ENCODE measurements around the gene ULBP2.
"Not testable (repeated sequence)": the region's sequence is repeated elsewhere in the genome, so short reads cannot be mapped to it uniquely, and the experiment has no call there.

Gene ULBP2

DNA sequence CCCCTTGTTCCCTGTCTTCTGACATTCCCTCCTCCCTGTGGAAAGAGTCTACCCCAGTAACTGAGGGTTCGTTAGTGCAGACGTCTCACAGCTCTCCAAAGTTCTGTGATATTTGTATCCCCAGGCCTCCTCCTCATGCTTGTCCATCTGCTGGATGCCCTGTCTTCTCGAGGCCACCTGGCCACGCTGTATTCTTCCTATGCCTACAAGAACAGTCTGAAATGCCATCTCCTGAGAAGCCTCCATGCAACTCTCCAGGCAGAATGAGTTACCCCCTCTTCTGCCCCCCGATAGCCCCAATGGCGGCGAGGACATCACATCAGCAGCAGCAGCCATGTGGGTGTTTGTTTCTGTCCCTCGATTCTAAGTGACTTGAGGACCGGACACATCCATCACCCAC, 9.3 kb downstream of the ULBP2 start:
- no peak for DNase-seq (ENCODE audit: low read depth)

DNA sequence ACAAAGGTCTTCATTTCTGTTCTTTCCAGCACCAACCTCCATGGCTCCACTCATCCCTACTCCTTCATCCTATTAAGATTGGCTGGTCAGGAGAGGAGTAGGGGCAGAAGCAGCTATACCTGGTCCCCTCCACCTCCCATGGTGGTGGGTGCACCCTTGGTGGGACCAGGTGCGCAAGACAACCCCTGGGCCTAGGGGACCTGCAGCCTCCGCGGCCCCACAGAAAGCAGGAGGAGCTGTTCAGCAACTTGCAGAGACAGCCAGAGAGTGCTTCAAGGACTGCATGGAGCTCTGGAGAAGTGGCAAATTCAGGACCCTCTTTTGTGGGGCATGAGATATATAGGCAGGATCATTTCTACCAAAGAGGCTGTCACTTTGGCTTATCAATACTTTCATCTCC, 9.8 kb downstream of the ULBP2 start:
- DNase-seq (ENCODE audit: low read depth), result no peak

GRCh38 chr6:149953390-149953789, 11.6 kb downstream of the ULBP2 start:
- not testable (repeated sequence) for DNase-seq (ENCODE audit: low read depth)

GRCh38 chr6:149953934-149954327, 12.1 kb downstream of the ULBP2 start:
- not testable (repeated sequence) for DNase-seq (ENCODE audit: low read depth)

- not testable (repeated sequence) for DNase-seq (ENCODE audit: low read depth)
Observed at GRCh38 chr6:149954328-149954983, 12.6 kb downstream of the ULBP2 start.

GRCh38 chr6:149954984-149955653, 13.3 kb downstream of the ULBP2 start:
- not testable (repeated sequence) for DNase-seq (ENCODE audit: low read depth)

DNA sequence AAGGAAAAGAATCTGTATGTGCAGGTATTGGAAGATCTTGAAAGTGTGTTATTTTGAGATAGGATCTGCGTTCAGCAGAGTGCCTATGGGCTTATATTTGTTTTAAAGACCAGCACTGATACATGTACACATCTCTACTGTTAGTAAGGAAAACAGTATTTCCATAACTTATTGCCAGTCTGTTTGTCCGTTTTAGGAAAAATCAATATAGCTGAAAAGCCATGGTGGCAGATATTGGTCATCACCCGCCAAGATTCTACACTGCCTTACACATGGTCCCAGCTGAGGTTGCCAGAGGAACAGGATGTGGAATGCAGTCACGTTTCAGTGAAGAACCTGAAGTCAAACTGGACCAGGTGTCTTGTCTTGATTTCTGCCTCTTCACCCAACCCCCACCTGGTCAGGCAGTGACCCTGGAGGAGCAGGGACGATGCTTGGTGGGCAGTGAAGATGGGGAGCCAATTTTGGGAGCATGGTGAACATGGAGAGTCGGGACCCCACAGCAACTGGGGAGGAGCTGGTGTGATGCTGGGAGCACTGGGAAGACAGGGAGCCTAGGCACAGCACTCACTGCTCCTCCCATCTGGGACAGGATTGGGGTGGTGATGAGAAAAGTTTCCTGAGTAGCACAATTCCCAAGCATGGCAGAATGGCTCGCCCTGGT, 14.0 kb downstream of the ULBP2 start:
- DNase-seq (ENCODE audit: low read depth), result not testable (repeated sequence)

- DNase-seq (ENCODE audit: low read depth), result not testable (repeated sequence)
Observed at GRCh38 chr6:149958124-149958523, 16.3 kb downstream of the ULBP2 start.

- not testable (repeated sequence) for DNase-seq (ENCODE audit: low read depth)
Observed at GRCh38 chr6:149959806-149960205, 18.0 kb downstream of the ULBP2 start.

GRCh38 chr6:149960488-149960887, 18.7 kb downstream of the ULBP2 start:
- no peak for DNase-seq (ENCODE audit: low read depth)

DNA sequence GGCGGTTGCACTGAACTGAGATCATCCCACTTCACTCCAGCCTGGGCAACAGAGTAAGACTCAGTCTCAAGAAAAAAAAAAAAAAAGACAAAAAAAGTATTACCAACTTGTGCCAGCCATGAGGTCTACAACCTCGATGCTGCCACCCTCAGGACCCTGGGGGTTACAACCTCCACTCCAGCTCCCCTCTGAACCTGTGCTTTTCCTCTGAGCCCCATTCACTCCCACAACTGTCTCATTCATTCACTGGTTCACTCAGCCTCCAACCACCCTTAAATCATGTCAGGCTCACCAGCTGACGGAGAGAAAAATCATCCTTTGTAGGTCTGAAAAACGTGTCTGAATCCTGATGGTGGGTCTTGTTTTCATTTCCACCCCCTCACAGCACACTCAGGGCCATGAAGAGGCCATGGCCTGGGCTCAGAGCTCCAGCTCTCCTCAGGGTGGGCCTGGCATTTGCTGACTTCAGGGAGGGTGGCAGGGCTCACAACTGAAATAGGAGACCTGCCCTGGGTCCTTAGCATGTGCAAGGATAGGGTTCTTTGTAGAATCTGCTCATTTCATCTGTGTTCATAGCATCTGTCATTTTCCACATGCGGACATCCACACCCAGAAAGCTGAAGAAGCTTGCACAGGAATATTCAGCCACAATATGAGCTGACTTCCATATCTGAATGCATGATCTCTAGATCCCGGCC, 20.1 kb downstream of the ULBP2 start:
- DNase-seq (ENCODE audit: low read depth), result peak; percentile 8

DNA sequence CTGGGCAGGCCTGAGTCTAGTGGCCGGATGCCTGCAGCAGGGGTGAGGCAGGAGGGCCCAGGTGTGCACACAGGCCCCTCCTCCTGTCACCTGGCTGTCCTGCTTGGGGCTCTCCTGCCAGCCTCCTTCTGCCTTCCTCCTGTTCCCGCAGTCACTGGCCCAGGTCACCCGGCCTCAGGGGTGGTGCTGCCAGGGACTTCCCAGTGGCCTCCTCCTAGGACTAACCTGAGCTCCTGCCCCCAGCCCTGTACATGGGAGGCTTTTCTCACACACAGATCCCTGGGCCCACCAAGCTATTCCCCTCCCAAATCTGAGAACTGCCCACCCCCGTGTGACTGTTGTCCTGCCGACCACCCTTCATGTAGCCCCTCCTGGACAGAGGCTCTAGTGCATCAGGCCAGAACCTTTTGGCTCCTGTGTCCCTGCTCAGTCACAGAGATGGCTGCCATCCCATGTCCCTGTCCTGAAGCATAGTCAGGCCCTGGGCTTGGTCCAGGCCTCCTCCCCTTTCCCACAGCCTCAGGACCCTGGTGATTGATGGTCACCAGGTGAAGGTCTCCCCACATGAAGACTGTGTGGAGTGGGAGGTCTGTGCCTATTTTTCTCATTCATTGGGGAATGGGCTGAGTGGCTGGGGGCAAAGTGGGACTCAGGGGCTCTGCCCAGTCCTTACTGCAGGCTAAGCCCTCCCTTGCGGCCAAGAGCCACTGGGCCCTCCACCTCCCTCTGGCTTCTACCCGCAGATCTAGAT, 20.8 kb downstream of the ULBP2 start:
- DNase-seq (ENCODE audit: low read depth), result no peak

- peak; percentile 29 for DNase-seq (ENCODE audit: low read depth)
Observed at GRCh38 chr6:149963212-149963461, 21.3 kb downstream of the ULBP2 start.

DNA sequence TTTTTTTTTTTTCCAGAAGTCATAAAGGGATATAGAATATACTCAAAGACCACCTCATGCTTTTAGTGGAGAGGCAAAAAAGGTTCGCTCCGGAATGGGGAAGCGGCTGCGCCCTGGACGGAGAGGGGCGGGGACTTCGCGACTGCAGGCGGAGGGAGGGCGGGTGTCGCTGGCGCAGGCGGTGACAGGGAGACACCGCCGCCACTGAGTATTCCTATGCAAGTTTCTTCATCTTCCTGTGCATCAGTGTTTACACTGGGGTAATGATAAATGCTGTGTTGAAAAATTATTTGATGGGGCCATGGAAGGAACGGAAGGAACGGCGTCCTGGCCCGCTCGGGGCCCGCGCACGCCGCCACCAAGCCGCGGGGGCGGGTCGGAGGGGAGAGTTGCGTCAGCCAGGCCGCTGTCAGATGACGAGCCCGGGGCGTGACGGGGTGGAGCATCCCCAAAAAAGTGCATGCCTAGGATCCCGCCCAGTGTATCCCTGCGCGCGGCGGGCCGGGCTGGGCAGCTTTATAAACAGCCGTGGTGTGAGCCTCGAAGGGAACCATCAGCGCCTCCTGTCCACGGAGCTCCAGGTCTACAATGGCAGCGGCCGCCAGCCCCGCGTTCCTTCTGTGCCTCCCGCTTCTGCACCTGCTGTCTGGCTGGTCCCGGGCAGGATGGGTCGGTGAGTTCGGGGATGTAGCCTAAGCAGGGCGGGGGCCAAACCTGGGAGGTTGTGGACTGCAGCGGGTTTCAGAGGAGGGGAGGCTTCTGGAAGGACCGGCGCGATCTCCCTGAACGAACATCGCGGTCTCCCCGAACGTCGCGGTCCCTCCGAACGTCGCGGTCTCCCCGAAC, 21.9 kb downstream of the ULBP2 start, which contains the start of gene ULBP1:
Gene ULBP1, plus strand, starts transcription at position 482 of the 846 bp plus-strand sequence. Its CDS starts 107 bp downstream, at position 589.
- DNase-seq (ENCODE audit: low read depth), result peak; percentile 78

GRCh38 chr6:149964308-149965193, 22.7 kb downstream of the ULBP2 start:
- DNase-seq (ENCODE audit: low read depth), result no peak

GRCh38 chr6:149965194-149966020, 23.6 kb downstream of the ULBP2 start:
- DNase-seq (ENCODE audit: low read depth), result no peak

GRCh38 chr6:149966319-149966718, 24.5 kb downstream of the ULBP2 start:
- DNase-seq (ENCODE audit: low read depth), result not testable (repeated sequence)

DNA sequence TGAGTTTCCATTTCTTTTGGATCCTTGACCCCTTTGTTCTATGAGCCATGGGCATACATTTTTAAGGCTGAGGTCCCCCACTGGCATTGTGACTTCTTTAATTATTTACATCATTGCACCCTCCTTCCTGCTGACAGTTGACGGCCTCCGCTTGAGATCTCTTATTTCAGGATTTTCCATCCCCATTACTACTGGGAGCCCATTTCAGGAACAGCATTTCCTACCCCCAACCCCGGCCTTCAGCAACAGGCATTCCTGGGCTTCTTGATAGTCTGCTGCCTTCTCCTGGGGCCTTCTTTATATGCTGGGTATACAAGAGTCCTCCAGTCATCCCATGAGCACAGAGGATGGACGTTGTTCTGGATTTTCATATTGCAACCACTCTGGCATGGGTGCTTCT, 25.8 kb downstream of the ULBP2 start:
- no peak for DNase-seq (ENCODE audit: low read depth)

DNA sequence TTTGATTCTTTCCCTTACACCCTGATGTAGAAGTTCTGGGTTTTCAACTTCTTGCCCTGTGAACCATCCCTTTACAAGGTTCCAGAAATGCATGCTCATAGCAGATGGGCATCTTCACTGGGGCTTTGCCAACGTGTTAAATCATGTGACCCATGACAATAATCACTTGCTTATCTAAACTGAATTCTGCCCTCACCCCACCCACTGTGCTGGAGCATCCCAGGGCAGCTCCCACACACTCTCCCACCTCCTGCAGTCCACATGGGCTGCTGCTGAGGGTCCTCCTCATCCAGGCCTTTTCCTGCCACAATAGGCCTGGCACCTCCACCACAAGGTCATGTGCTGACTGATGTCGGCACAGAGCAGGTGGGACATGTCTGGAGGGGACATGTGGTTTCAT, 26.2 kb downstream of the ULBP2 start:
- not testable (repeated sequence) for DNase-seq (ENCODE audit: low read depth)
